NCI-H748 (cell line): Measurements from ENCODE around the gene COL18A1.
"Not testable (repeated sequence)": the region's sequence is repeated elsewhere in the genome, so short reads cannot be mapped to it uniquely, and the experiment has no call there.

Source experiments
- DNase-seq: peaks from one replicate; lab custom pipeline; 2025; ENCODE audit not compliant: unreplicated experiment; lab: John Stamatoyannopoulos, UW

COL18A1 gene

DNA sequence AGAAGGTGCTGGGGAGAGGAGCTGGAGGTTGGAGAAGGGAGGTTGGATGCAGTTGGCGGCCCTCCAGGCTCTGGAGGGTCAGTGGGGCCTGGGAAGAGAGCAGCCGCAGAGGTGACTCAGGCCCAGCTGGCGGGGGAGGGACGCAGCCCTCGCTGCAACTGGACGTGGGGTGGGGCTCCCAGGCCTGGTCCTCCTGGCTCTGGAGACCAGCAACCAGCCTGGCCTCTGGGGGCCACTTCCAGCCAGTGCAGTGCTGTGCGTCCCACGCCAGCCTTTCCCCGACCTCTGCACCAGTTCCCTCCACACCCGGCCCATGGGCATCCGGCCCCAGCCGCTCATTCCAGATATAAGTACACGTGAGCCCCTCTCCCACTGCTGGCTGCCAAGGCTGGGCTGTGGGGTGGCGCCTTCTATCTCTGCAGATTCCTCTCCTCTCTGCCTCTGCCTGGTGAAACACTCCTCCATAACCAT is 38.0 kb upstream of the COL18A1 start:
- DNase-seq: no peak

DNA sequence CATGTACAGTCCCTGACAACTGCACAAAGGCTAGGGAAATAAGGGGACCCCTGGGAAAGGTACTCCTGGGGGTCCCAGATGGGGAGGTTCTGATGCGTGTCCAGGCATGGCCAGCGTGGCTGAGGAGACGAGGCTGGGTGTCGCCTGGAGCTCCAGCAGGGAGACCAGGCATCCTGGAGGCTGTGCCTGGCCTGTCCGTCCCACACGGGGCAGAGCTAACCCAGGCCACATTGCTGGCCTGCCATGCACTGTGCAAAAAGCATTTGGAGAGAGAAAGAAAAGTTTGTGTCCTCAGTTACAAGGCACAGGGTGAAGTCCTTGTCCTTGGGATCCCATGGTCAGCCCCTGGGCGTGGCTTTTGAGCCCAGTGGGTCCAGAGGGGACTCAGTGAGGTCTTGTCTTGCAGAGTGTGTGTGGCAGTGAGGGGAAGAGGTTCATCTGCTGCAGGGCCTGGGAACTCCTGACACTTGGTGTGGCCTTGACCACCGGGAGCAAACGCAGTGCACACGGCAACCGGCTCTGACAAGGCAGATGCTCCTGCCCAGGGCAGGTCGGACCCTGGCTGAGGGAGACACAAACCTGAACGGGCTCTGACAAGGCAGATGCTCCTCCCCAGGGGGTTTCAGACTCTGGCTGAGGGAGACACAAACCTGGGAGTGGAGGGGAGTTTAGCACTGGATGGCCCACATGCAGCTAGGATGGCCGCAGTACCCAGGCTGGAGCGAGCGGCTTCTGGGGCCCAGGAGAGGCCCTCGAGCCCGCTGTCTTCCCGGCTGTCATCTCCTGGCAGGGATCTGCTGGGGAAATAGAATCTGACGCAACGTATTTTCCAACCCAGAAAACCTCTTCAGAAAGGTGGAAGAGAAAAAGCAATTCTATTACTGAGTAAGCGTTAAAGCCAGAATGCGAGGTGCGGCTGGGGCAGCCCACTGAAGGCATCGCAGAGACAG is 37.3 kb upstream of the COL18A1 start:
- DNase-seq: no peak

DNA sequence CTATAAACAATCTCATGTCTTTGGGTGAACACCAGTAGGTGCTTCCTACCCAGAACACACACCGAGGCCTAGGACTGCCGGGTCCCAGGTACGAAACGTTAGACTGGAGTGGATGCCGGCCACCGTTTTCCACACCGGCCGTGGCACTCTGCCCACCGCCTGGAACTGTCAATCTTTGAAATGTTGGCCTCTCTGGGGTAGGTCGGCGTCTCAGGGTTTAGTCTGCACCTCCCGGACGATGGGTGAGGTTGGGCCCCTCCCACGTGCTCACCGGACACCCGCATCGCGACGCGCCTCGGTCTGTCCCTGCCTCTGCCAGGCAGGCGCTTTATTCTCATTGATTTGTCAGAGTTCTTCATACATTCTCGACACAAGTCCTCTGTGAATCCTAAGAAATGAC is 35.9 kb upstream of the COL18A1 start:
- DNase-seq: not testable (repeated sequence)

DNA sequence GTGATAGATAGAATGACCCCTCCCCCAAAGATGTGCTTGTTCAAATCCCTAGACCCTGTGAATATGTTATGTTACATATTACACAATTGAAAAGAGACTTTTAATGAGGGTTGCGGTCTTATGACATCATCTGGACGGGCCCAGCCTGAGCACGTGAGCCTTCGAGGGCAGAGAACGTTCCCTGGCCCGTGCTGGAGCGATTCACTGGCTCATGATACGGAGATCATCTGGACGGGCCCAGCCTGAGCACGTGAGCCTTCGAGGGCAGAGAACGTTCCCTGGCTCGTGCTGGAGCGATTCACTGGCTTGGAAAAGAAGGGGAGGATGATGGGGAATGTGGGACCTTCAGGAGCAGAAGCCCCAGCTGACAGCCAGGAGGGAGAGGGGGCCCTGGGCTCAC is 34.4 kb upstream of the COL18A1 start:
- no peak for DNase-seq

DNA sequence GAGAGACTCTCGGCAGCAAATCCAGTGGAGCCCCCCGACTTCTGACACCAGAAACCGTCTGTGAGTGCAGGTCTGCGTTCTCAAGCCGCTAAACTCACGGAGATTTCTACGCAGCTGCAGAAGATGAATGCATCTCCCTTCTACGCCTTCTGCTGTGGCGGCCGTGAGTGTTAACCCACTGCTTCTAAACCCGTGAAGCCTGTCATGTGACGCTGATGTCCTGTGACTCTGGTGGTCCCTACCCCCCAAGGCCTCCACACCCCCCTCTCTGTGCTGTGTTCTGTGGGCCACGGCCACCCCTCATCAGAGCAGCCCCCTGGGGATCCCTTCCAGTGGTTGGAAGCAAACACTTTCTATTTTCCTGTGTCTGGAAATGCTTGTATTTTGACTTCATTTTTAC is 33.9 kb upstream of the COL18A1 start:
- DNase-seq: no peak

DNA sequence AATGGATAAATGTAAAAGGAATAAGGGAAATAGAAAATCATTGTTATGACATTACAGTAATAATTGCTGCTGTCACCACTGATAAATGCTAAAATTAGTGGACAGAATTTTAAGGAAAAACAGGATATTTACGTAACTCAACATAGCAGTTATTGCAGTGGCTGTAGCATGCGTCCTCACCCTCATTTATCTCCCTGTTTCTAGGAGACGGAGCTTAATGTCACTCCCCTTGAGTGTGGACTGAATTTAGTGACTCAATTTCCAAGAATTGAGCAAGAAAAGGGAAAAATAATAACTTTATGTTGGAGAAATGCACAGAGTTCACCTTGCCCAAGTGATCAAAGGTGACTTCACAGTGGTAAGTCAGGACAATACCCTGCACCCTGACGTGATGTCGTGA is 33.3 kb upstream of the COL18A1 start:
- no peak for DNase-seq

DNA sequence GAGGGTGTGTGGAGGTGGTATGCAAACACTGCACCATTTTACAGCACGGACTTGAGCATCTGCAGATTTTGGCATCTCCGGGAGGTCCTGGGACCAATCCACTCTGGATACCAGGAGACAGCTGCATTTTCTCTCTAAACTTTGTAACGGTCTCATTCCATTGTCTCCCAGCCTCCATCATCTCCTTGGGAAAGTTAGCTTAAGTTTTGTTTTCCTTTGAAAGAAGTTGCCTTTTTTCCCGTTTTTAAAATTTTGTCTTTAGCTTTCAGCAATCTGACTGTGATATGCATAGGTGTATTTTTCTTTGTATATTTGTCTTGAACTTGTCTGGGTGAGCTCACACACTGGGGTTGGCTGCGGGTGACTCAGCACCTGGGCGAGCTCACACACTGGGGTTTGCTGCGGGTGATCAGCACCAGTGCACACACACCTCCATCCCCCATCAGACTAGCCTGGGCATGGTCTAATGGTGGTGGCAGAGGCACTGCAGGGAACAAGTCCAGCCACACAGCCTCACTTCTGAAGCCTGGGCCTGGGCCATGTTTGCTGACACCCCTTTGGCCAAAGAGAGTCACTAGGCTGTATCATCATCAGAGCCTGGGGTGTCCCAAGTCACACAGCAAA is 32.1 kb upstream of the COL18A1 start:
- DNase-seq: no peak

DNA sequence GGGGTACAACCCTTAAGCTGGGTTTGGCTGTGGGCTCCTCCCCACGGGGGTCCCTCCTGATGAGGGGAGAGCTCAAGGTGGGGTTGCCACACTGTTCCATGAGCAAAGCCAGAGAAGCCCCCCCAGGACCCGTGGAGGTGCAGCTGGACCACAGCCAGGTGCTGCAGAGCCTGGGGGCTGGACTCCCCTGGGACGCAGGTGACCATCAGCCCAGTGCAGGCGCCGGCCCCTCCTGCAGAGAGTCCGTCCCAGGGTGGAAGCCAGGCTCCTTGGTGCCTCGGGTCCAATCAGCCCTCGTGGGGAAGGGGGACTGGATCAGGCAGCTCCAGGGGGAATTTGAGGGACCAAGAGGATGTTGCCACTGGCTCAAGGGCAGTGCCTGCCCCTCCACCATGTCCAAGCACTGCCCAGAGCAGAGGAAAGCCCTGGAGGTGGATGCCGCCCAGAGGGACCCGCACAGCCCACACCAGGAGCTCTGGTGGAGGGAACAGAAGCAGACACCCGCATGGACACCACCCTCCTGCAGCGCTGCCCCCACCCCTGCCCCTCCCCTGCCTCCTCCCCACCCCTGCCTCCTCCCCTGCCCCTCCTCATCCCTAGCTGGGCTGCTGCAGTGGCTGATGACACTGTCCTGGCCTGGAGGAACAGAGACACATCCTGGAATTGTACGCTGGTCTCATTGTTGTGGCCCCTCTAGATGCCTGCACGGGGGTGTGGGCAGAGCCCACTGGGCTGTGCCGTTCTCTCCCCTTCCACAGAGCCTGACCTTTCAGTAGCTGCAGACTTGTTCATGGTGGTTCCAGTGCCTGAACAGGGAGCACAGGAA is 30.8 kb upstream of the COL18A1 start:
- no peak for DNase-seq

DNA sequence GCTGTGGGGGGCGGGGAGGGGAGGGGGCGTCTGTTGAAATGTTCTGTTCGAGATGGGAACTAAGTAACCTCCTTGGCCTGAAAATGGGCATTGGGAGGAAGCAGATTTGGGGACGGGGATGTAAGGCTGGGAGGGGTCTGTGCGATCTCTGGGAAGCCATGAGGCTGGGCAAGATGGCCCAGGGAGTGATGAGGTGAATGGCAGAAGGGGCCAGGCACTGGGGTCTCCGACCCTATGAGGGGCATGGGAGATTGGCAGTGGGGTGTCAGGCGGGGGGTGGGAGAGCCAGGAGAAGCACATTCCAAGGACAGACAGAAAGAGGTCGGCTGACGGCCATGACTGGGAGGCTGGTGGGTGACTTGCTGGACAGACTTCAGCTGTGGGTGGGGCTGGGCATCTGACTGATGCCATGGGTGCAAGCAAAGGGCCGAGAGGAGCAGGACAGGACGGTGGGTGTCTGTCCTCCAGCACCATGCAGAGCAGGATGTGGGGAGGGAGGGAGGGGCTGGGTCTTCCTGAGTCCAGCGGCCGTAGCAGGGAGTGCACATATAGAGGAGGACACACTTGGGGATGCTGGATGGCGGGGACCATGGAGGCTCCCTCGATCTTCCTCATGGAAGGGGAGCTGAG is 30.0 kb upstream of the COL18A1 start:
- no peak for DNase-seq

DNA sequence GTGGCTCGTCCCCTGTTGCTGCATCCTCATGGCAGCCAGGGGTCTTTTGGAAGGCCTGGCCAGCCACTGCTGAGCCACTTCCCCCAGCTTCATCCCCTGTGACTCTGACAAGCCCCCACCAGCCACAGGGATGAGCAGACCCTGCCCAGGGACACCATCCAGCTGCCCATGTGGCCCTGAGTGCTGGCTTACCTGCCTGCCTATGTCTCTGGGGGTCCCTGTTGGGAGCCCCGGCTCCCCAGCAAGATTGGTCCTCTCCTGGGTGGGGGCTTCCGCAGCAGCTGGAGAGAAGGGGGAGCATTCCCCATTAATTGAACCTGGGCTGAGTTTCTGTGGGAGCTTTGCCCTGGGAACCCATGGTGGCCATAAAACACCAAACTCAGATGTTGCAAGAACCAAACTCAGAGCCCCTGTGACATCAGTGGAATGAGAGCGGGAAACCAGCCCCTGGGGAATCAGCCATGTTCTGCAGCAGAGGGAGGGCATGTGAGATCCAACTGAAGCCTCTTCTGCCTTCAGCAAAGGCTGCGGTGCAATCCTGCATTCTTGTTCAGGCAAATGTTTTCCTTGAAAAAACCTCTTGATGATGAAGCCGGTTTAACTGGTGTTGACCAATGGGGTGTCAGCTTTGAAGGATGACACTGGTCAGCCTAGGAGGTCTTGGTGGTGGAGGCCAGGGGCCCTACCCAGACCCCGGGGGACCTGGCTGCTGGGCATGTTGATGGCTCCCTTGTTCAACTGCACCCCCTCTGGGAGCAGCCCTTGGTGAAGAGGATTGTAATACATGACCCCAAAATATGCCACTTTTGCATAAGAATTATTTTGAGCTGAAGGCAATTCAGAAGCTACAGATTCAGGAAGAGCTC is 28.3 kb upstream of the COL18A1 start:
- no peak for DNase-seq

DNA sequence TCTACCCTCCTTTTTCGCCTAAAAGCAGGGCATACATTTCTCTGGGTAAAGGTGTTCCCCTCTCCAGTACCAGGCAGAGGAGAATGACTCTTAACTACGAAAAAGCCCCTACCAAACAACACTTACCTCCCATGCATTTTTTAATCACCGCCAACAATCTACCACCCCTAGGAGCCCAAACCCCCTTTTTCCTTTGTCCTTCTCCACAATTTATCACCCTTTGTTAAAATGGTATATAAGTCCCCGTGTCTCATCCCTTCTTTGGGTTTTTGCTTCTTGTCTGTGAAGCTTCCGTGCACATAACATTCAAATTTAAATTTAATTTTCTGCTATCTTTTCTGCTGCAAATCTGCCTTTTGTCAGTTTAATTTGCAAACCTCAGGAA is 27.6 kb upstream of the COL18A1 start:
- no peak for DNase-seq

DNA sequence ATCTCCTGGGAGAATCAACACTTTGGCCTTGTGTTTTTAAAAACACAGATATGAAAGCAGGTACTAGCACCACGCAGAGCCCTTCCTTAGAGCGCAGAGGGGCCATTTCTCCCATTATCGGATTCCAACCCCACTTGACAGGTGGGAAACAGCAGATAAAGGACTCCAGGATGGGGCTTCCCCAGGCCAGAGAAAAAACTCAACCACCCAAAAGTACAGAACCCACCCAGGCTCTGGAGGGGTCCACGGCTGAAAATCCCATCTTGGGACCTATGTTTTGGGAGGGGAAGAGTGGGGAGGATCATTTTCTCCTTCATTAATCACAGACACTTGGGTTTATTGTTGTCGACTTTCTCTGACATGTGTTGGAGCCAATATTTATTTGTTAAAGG is 27.1 kb upstream of the COL18A1 start:
- no peak for DNase-seq

DNA sequence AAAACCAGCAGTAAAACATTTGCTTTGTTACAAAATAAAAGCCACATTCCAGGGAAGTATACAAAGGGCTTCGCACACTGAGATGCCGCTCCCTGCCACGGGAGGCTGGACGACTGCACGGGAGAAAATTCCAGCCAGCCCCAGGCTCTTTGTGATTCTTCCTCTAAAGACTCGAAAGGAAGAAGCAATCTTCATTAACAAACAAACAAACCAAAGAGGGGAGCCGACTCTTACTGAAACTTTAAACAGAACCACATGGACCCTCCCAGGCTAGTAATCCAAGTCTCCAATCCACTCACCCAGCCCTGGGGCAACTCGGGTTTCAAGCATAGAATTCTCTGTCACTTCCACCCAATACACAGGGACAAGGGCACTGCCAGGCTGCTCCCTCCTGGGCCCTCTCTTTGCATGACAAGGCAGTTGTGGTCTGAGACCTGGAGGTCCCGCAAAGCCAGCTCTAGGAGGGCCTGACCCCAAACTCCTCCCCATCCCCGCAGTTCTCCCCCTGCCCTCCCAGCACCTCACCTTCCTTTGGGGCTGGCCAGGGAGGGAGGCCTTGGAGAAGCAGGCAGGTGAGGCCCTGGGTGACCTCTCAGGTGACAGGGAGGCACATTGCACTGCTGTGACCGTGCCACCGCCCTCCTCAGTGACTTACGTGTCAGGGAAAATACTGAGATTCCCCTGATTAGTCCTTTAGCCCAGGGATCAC is 26.6 kb upstream of the COL18A1 start:
- no peak for DNase-seq

DNA sequence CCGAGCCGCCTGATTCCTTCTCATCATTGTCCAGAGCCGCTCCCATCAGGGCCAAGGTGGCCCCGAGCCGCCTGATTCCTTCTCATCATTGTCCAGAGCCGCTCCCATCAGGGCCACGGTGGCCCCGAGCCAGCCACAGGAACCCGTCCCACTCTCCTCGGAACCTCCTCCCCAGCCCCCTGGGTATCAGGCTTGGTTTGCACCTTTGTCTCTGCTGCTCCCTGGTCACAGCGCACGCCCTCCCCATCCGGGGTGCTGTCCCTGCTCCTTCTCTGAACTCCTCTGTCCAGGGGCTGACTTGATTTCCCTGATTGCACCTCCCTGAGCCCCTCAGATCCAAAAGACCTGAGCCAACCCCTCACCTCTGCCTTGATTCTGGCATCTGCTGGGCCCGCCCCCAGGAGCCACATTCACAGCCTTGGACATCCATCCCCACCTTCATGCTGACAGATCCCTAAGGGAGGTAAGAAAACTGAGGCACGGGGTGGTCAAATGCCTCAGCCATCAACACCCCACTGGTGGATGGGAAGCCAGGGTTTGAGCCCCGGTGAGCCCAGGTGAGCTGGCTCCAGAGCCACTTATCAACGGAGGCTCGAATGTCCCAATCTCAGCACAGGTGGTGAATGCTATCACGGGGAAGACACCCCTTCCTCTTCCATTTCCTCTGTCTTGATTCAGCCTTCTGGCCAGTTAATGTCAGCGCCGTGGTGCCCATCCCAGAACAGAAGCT is 25.6 kb upstream of the COL18A1 start:
- no peak for DNase-seq

DNA sequence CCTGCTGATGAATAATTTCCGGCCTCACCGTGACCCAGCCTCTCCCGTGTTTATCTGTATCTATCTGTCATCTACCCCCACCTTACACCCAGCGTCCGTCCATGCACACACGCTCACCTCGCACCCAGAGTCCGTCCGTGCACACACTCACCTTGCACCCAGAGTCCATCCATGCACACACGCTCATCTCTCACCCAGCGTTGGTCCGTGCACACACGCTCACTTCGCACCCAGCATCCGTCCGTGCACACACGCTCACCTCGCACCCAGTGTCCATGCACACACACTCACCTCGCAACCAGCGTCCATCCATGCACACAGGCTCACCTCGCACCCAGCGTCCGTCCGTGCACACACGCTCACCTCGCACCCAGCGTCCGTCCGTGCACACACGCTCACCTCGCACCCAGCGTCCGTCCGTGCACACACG is 25.0 kb upstream of the COL18A1 start:
- no peak for DNase-seq

DNA sequence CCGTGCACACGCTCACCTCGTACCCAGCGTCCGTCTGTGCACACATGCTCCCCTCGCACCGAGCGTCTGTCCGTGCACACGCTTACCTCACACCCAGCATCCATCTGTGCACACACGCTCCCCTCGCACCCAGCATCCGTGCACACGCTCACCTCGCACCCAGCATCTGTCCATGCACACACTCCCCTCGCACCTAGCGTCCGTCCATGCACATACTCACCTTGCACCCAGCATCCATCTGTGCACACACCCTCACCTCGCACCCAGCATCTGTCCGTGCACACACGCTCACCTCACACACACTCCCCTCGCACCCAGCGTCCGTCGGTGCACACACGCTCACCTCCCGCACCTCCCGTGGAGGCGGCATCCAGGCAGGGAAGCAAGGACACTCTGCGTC is 24.4 kb upstream of the COL18A1 start:
- no peak for DNase-seq

DNA sequence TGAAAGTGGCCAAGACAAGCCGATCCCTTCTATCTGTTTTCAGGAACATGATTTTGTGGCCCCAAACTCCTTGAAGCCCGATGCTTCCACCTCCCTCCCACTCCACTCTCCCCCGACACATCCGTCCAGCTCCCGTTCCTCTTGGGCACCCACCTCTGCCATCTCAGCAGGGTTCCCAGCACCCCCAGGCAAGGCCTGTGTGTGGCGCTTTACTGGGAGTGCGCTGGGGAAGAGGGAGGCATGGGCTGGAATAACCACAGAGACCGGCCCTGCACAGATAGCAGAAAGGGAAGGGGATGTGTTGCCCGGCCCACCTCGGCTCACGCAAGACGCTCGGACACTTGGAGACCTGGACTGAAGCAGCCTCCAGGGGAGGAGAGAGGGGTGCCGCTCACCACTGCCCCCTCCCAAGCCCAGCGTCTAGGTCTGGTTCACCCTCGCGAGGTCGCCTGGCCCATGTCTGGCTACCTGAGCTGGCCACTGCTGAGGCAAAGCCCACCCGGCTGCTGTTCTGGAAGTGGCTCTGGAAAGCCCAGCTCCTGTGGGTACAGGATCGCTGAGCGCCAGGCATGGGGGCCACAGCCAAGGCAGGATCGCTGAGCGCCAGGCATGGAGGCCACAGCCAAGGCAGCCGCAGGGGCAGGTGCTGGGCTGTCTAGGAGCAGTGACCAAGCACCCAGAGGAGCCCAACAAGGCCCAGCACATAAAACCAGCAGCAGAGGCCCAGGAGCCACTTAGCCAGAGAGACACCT is 23.8 kb upstream of the COL18A1 start:
- no peak for DNase-seq
